CD4-positive, alpha-beta T cell treated with Interleukin-1 beta for 1 hour (primary cell): ENCODE measurements around the gene PABPN1L.
"Not testable (repeated sequence)": the region's sequence is repeated elsewhere in the genome, so short reads cannot be mapped to it uniquely, and the experiment has no call there.

Experiments
- DNase-seq, 2 donors: peaks; one replicate each; pipeline ENCODE4 v3.0.0-alpha.2; 2020 to 2022

Gene PABPN1L

DNA sequence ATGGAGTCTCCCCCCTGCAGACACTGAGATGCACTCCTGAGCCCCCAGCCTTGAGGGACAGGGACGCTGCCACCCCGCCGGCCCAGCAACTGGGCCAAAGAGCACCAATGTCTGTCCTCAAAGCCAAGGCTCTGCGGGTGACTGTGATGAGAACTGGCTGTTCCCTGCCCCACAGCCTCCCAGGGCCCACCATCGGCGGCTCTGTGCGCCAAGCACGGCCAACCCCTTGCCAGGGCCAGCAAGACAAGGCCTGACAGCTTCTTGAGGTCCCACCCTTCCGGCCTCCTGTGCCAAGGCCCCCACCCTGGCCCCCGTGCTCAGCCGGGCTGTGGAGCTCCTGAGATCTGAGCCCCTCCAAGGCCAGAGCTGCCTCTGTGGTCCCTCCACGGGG lies 34.2 kb upstream of the PABPN1L start:
- no peak for DNase-seq

- DNase-seq = no peak
Measured at GRCh38 chr16:88899901-88900661, 33.6 kb upstream of the PABPN1L start.

GRCh38 chr16:88897696-88898425 lies 31.4 kb upstream of the PABPN1L start:
- DNase-seq = no peak

GRCh38 chr16:88896238-88897070 lies 30.0 kb upstream of the PABPN1L start:
- no peak for DNase-seq

DNA sequence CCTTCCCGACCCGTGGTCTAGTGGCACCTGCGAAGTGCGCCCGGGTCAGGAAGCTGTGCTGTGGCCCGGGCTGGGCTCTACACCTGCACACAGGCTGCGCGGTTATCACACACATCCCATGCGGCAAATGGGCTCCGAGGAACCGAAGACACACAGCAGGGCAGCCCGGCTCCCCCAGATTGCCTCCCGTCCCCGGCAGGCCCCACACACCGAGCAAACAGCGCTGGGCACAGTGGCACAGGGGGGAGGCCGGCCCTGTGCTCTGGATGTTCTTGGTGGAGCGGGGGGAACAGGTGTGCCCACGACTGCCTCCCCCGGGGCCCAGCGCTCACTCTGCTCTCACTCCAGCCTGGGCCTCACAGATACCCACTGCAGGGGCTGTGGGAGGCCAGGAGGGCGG lies 28.9 kb upstream of the PABPN1L start:
- no peak for DNase-seq

DNA sequence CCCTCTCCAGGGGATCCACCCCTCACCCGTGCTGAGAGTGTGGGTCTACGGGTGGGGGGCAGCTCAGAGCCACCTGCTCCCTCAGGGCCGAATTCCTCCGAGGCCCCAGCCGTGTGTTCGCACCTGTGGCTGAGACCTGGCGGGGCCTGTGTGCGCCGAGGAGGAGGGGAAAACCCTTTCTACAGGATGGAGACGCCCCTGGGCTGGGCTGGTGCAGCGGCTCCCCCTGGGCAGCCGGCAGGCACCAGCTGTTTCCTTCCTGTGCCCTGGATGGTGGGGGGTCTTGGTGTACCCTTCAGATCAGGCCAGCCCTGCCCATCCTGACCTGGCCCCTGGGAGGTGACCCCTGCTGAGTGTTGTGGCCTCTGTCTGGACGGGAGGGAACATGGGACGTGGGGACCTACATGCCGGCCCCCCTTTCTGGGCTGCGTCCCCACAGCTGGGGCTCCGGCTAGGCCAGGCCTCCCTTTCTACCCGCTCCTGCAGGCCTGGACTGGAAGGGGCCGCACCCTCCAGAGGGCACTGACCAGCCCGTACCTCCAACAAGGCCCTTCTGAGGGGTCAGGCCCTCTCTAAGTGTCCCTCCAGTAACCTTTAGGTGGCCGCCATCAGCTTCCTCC lies 28.3 kb upstream of the PABPN1L start:
- no peak for DNase-seq

DNA sequence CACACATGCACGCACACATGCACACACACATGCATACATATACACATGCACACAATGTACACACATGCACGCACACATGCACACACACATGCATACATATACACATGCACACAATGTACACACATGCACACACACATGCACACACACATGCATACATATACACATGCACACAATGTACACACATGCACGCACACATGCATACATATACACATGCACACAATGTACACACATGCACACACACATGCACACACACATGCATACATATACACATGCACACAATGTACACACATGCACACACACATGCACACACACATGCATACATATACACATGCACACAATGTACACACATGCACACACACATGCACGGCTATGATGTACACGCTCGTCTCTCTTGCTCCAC lies 27.8 kb upstream of the PABPN1L start:
- DNase-seq = not testable (repeated sequence)

DNA sequence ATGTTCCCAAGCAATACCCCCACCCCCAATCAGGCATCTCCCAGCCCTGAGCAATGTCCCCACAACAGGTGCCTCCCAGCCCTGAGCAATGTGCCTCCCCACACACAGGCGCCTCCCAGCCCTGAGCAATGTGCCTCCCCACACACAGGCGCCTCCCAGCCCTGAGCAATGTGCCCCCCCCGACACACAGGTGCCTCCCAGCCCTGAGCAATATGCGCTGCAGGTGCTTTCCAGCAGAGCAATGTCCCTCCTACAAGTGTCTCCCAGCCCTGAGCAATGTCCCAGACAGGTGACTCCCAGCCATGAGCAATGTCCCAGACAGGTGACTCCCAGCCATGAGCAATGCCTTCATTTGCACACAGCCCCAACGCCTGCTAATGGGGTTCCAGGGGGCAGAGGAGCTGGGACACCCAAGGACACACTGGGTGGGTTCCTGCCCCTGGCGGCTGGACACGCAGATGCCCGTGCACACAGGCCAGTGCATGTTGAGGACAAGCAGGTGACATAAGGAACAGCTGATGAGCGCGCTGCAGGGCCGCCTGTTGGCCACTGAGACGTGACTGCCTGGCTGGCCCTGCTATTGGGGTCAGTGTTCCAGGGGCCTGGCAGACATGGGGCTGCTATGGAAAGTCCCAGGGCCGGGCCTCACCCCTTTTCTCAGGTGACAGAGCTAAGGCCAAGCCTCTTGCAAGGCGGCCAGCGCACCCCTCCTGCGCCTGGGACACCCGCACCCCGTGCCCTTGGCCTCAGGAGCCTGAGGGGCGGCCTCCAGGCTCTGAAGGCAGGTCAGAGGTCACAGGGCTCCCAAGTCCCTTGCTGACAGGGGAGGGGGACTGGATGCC lies 26.9 kb upstream of the PABPN1L start:
- no peak for DNase-seq

DNA sequence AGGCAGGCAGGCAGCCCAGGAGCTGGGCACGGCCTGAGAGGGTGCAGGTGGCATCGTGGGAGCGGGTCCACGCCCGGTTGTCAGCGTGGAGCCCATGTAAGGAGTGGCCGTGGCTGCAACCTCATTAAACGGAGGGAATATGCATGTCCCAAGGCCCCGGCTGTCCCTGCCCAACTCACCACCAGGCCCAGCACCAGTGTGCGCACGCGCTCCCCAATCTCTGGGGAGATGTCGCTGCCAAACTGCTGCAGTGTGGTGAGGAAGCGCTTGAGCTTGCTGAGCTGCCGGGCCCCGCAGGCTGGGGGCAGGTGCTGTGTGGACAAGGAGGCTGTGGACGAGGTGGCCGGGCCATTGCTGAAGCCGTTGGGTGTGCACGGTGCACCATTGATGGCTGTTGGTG lies 25.6 kb upstream of the PABPN1L start:
- DNase-seq = no peak

DNA sequence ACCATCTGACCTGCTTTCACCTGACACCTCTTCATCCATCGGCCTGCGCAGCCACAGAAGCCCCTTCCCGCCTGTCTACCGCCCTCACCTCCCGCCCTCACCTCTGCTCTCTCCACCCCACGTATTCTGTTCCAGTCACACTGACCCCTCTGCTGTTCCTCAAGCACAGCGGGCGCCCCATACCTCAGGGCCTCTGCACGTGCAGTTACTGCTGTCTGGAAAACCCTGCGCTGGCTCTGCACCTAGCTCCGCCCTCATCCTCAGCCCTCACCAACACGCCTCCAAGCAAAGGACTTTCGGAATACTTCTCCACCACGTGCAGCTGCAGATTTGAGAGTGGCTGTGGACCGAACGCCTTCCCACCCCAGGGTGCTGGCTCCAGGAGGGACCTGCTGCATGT lies 24.6 kb upstream of the PABPN1L start:
- no peak for DNase-seq

DNA sequence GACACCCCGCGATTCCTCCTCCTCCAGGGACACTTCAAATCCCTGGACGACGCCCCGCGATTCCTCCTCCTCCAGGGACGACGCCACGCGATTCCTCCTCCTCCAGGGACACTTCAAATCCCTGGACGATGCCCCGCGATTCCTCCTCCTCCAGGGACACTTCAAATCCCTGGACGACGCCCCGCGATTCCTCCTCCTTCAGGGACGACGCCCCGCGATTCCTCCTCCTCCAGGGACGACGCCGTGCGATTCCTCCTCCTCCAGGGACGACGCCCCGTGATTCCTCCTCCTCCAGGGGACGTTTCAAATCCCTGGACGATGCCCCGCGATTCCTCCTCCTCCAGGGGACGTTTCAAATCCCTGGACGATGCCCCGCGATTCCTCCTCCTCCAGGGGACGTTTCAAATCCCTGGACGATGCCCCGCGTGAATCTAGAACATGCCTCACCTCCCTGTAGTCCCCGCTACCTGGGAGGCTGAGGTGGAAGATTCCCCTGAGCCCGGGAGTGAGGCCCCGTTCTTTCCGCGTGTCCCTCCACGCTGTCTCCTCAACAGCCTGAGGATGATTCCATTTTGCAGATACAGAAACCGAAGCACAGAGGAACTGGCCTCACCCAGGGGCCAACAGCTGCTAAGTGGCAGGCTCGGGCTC lies 23.4 kb upstream of the PABPN1L start:
- DNase-seq = not testable (repeated sequence)

- no peak for DNase-seq
Measured at GRCh38 chr16:88888461-88889387, 22.3 kb upstream of the PABPN1L start.

DNA sequence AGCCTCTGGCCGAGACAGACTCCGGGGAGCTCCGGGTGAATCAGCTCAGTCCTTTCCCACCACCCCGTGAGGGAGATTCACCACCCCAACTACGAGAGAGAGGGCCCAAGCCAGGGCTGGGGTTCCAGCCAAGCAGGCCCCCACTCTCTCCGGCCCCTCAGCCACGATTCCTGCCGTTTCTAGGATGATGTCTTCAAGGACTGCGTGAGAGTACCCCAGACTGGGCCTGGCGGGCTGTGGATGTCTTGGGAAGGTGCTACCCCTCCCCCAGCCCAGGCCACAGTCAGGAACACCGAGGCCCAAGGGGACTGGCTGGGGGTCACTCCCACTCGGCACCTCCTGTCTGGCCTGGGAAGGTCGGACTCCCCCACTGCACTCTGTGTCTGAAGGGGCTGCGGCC lies 21.6 kb upstream of the PABPN1L start:
- DNase-seq = no peak

GRCh38 chr16:88886845-88887521 lies 20.5 kb upstream of the PABPN1L start:
- DNase-seq = no peak

- DNase-seq = no peak
Measured at GRCh38 chr16:88886420-88886844, 20.0 kb upstream of the PABPN1L start.

- DNase-seq = no peak
Measured at GRCh38 chr16:88885693-88886280, 19.3 kb upstream of the PABPN1L start.

GRCh38 chr16:88884569-88885271 lies 18.3 kb upstream of the PABPN1L start:
- no peak for DNase-seq

DNA sequence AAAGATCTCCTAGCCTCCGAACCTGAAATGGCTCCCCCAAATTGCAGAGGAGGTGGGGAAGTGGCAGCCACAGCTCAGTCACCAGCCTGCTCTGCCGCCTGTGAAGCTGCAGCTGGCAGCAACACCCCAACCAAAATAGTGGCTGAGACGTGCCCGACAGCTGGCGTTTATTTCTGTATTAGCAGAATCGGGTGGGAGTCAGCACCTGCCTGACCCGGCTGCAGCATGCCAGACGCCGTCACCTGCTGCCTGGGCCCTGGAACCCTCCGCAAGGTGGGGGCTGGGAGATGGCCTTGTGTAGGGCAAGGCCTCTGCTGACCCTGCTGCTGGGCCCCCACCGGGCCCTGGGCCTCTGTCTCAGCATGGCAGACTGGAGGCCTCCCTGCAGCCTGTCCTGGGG lies 17.5 kb upstream of the PABPN1L start:
- no peak for DNase-seq
